SK-N-SH (cell line): ENCODE measurements around the gene FBXO40.

Experiments
- CTCF ChIP-seq: fragments of 200-600 bp; sonication (generic); IDR thresholded peaks from 2 replicates; pipeline ENCODE4 v1.6.1; 2017; ENCODE audit warnings: antibody characterized with exemption, mild to moderate bottlenecking, moderate library complexity
- EP300 ChIP-seq, 2 experiments: IDR thresholded peaks; 2 replicates each; pipeline versions ENCODE4 v1.4.0 to v1.6.1; 2012; ENCODE audit warnings: borderline replicate concordance in 1 of 2, low read depth in 1 of 2, low read length in 1 of 2
- FOXJ3 ChIP-seq: sonication (generic); formaldehyde crosslinking; IDR thresholded peaks from 2 replicates; pipeline ENCODE4 v1.5.1; 2020; ENCODE audit warnings: mild to moderate bottlenecking, missing genetic modification reagents
- POLR2AphosphoS5 ChIP-seq: IDR thresholded peaks from 2 replicates; pipeline ENCODE4 v1.6.1; 2012; ENCODE audit warnings: low read depth, low read length
- SIN3A ChIP-seq: IDR thresholded peaks from 2 replicates; pipeline ENCODE4 v1.6.1; 2012; ENCODE audit warnings: low read depth, mild to moderate bottlenecking, low read length, moderate library complexity, borderline replicate concordance

GRCh38 chr3:121629601-121630000, 36.4 kb downstream of the FBXO40 start:
- no peak for TF ChIP-seq EP300 (IDR thresholded peaks at IDR 0.05; ENCODE audit: borderline replicate concordance in 1 of 2, low read depth in 1 of 2, low read length in 1 of 2)
- TF ChIP-seq FOXJ3 = no peak
- TF ChIP-seq CTCF = no peak
- TF ChIP-seq SIN3A = no peak
- no peak for TF ChIP-seq POLR2AphosphoS5
